Measurements from ENCODE around the gene SORCS3. TPM values are rescaled to one million over a fixed set of nuclear protein-coding genes. Genes with fewer than 3 reads are reported as not detected.

SORCS3 gene
- total and polyA plus RNA-seq, 4 donors = 0.93 TPM; not detected in 3

DNA sequence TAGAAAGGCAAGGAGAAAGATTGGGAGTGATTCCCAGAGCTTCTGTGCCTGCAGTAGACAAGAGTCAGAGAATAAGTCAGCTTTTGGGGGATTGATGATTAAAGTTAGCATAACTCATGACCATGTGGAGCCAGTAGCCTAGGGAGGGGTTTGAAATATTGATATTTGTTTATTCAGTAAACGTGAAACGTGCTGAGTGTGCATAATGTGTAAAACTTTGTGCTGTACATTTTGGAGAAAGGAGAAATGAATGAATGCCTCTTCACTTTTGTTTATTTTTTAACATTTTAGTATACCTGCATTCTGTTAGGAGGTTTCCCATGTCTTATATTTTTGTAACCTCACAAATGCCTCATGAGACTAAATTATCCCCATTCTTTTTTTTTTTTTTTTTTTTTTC lies 272.3 kb downstream of the SORCS3 start:
- H3K27me3 ChIP-seq (ENCODE audit: control insufficient read depth in 4 of 4, insufficient read depth in 4 of 4, low read length in 3 of 4) = peaks cover 0 to 4% (median 2%) of the 10 kb centered on the region in 4 donors
- TF ChIP-seq RAD21 (IDR thresholded peaks at IDR 0.05) = no peak
- no peak for TF ChIP-seq JUND (IDR thresholded peaks at IDR 0.05)
- TF ChIP-seq, protein P1, sequence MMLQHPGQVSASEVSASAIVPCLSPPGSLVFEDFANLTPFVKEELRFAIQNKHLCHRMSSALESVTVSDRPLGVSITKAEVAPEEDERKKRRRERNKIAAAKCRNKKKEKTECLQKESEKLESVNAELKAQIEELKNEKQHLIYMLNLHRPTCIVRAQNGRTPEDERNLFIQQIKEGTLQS (IDR thresholded peaks at IDR 0.05) = no peak
- no peak for TF ChIP-seq YY1 (IDR thresholded peaks at IDR 0.05)
- TF ChIP-seq SP1 (IDR thresholded peaks at IDR 0.05) = no peak
- TF ChIP-seq, protein P2, sequence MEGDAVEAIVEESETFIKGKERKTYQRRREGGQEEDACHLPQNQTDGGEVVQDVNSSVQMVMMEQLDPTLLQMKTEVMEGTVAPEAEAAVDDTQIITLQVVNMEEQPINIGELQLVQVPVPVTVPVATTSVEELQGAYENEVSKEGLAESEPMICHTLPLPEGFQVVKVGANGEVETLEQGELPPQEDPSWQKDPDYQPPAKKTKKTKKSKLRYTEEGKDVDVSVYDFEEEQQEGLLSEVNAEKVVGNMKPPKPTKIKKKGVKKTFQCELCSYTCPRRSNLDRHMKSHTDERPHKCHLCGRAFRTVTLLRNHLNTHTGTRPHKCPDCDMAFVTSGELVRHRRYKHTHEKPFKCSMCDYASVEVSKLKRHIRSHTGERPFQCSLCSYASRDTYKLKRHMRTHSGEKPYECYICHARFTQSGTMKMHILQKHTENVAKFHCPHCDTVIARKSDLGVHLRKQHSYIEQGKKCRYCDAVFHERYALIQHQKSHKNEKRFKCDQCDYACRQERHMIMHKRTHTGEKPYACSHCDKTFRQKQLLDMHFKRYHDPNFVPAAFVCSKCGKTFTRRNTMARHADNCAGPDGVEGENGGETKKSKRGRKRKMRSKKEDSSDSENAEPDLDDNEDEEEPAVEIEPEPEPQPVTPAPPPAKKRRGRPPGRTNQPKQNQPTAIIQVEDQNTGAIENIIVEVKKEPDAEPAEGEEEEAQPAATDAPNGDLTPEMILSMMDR (IDR thresholded peaks at IDR 0.05; ENCODE audit: low read depth, low read length, missing input control) = no peak
- TF ChIP-seq EGR1 (IDR thresholded peaks at IDR 0.05; ENCODE audit: low read depth in 2 of 2) = no peak
- TF ChIP-seq HNF4G (IDR thresholded peaks at IDR 0.05) = no peak
- TF ChIP-seq, protein P3, sequence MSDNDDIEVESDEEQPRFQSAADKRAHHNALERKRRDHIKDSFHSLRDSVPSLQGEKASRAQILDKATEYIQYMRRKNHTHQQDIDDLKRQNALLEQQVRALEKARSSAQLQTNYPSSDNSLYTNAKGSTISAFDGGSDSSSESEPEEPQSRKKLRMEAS (IDR thresholded peaks at IDR 0.05) = no peak
- no peak for TF ChIP-seq FOXA2 (IDR thresholded peaks at IDR 0.05)
- TF ChIP-seq RXRA (IDR thresholded peaks at IDR 0.05) = no peak
- TF ChIP-seq HNF4A (conservative IDR thresholded peaks at IDR 0.05) = no peak
- TF ChIP-seq, protein P4, sequence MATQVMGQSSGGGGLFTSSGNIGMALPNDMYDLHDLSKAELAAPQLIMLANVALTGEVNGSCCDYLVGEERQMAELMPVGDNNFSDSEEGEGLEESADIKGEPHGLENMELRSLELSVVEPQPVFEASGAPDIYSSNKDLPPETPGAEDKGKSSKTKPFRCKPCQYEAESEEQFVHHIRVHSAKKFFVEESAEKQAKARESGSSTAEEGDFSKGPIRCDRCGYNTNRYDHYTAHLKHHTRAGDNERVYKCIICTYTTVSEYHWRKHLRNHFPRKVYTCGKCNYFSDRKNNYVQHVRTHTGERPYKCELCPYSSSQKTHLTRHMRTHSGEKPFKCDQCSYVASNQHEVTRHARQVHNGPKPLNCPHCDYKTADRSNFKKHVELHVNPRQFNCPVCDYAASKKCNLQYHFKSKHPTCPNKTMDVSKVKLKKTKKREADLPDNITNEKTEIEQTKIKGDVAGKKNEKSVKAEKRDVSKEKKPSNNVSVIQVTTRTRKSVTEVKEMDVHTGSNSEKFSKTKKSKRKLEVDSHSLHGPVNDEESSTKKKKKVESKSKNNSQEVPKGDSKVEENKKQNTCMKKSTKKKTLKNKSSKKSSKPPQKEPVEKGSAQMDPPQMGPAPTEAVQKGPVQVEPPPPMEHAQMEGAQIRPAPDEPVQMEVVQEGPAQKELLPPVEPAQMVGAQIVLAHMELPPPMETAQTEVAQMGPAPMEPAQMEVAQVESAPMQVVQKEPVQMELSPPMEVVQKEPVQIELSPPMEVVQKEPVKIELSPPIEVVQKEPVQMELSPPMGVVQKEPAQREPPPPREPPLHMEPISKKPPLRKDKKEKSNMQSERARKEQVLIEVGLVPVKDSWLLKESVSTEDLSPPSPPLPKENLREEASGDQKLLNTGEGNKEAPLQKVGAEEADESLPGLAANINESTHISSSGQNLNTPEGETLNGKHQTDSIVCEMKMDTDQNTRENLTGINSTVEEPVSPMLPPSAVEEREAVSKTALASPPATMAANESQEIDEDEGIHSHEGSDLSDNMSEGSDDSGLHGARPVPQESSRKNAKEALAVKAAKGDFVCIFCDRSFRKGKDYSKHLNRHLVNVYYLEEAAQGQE (IDR thresholded peaks at IDR 0.05) = no peak
- TF ChIP-seq, protein P5, sequence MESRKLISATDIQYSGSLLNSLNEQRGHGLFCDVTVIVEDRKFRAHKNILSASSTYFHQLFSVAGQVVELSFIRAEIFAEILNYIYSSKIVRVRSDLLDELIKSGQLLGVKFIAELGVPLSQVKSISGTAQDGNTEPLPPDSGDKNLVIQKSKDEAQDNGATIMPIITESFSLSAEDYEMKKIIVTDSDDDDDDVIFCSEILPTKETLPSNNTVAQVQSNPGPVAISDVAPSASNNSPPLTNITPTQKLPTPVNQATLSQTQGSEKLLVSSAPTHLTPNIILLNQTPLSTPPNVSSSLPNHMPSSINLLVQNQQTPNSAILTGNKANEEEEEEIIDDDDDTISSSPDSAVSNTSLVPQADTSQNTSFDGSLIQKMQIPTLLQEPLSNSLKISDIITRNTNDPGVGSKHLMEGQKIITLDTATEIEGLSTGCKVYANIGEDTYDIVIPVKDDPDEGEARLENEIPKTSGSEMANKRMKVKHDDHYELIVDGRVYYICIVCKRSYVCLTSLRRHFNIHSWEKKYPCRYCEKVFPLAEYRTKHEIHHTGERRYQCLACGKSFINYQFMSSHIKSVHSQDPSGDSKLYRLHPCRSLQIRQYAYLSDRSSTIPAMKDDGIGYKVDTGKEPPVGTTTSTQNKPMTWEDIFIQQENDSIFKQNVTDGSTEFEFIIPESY (IDR thresholded peaks at IDR 0.05) = no peak
- TF ChIP-seq TAF1 (conservative IDR thresholded peaks at IDR 0.05) = no peak
- TF ChIP-seq NR2F2 (IDR thresholded peaks at IDR 0.05) = no peak
- TF ChIP-seq GABPA (IDR thresholded peaks at IDR 0.05 in 1 of 2, conservative IDR thresholded peaks at IDR 0.05 in 1 of 2) = no peak
- no peak for TF ChIP-seq FOXA1 (IDR thresholded peaks at IDR 0.05)
- no peak overlapping the region for H3K27ac ChIP-seq (ENCODE audit: low read depth in 1 of 2, low read length in 2 of 2)
- DNase-seq (ENCODE audit: low spot score) = no peak
- no peak overlapping the region for H3K4me3 ChIP-seq (ENCODE audit: low read depth in 1 of 3, low read length in 3 of 3)
- no peaks in the 10 kb centered on the region for H3K4me1 ChIP-seq (ENCODE audit: control insufficient read depth in 4 of 4, insufficient read depth in 4 of 4, low read length in 3 of 4)
- no peak overlapping the region for H3K9ac ChIP-seq (ENCODE audit: low read depth in 1 of 2, low read length in 2 of 2)
- no peaks in the 10 kb centered on the region for H3K36me3 ChIP-seq (ENCODE audit: control insufficient read depth in 4 of 4, insufficient read depth in 3 of 4, low read depth in 1 of 4, low read length in 3 of 4)
- WGBS = 58% methylated on average over 2 of the region's 2 CpGs
- no peaks in the 10 kb centered on the region for H3K9me3 ChIP-seq (ENCODE audit: control insufficient read depth in 4 of 4, low read length in 3 of 4)
